ENCODE results near the gene INAFM2. TPM values are rescaled to one million over a fixed set of nuclear protein-coding genes. Genes with fewer than 3 reads are reported as not detected.

Gene INAFM2
- total and polyA plus RNA-seq, 2 of the 4 experiments (the other 2 are of a cell fraction), result 10.4 to 14.0 TPM

DNA sequence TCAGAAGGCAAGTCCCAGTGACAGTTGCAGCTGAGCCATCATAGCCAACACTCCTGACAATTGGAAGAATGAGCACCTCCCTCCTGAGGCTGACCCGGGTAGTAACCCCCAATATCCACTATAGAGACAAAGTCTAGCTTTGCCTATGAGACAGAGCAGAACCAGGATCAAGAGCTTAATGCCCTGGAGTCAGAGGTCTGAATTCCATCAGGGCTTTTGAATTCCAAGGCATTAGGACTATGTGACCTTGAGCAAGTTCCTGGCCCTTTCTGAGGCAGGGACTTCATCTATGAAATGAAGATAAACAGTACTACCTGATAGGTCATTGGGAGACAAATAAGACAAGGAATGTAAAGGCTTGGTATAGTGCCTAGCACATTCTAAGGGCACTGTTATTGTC lies 3.1 kb upstream of the INAFM2 start:
- Histone ChIP-seq H3K56ac (ENCODE audit: extremely low read depth, insufficient read depth, low read length) (no peak overlapping the region), H3K9me1 (ENCODE audit: insufficient read depth, low read length) (no peaks in the 10 kb centered on the region), H2BK15ac (ENCODE audit: low read depth, low read length) (no peak overlapping the region), H4K91ac (ENCODE audit: insufficient read depth, low read depth, low read length) (no peak overlapping the region), H2BK5ac (ENCODE audit: low read depth, low read length, poor library complexity, severe bottlenecking) (no peak overlapping the region), H2BK120ac (ENCODE audit: low read depth, low read length) (no peak overlapping the region), H3K18ac (ENCODE audit: low read depth, low read length) (no peak overlapping the region), H3K4me1 (ENCODE audit: control insufficient read depth, insufficient read depth, low read length) (peaks cover 7% of the 10 kb centered on the region; the same call in 1 of the 2 replicates), H3K79me1 (ENCODE audit: low read depth in 1 of 2, low read length in 2 of 2) (peaks cover 9% of the 10 kb centered on the region in 2 experiments), H3K4me3 (ENCODE audit: insufficient read depth, low read depth, low read length) (no peak overlapping the region), H3K4me2 (ENCODE audit: low read depth, low read length) (no peak overlapping the region), H3K23ac (ENCODE audit: low read depth, low read length) (peak overlapping the region; percentile 15; the same call in 1 of the 2 replicates), H3K27ac (ENCODE audit: insufficient read depth, low read length) (no peak overlapping the region), H4K20me1 (ENCODE audit: insufficient read depth, low read length) (0 out of 2 replicates have a peak, but pooled peaks cover 10% of the 10 kb centered on the region), H3K4ac (ENCODE audit: low read depth, low read length) (no peak overlapping the region), H2AK9ac (replicated peaks; ENCODE audit: low read depth, low read length, poor library complexity) (no peak overlapping the region), H3K27me3 (ENCODE audit: control insufficient read depth, insufficient read depth, low read length) (peaks cover 14% of the 10 kb centered on the region), H3K9me3 (ENCODE audit: control insufficient read depth, insufficient read depth, low read length) (no peaks in the 10 kb centered on the region), H3K36me3 (ENCODE audit: control insufficient read depth, insufficient read depth, low read length) (no peaks in the 10 kb centered on the region), H2AFZ (replicated peaks; ENCODE audit: low read length, poor library complexity) (no peak overlapping the region), H4K8ac (ENCODE audit: low read depth in 2 of 2, low read length in 2 of 2) (no peak overlapping the region), H3K9ac (ENCODE audit: low read depth, low read length) (no peak overlapping the region), H2AK5ac (ENCODE audit: low read depth, low read length) (no peak overlapping the region), H3K14ac (replicated peaks; ENCODE audit: low read depth, low read length) (no peak overlapping the region), H4K5ac (ENCODE audit: low read depth, low read length) (no peak overlapping the region), H2BK20ac (ENCODE audit: low read depth, low read length) (no peak overlapping the region)
- ATAC-seq (ENCODE audit: low read depth) (no peak), DNase-seq (no peak)
- TF ChIP-seq RCOR1 (IDR thresholded peaks at IDR 0.05; ENCODE audit: insufficient replicate concordance, low read length) (no peak), FOS (IDR thresholded peaks at IDR 0.05; ENCODE audit: low read depth, low read length) (no peak), MXI1 (IDR thresholded peaks at IDR 0.05; ENCODE audit: borderline replicate concordance, low read depth, low read length) (no peak)
- WGBS, 2 experiments (ENCODE audit: extremely low coverage in 2 of 2, insufficient read length in 1 of 2), result 100% methylated on average over 1 of the region's 1 CpG; no CpG with 5 or more reads in 1 of the 2 experiments
- in situ Hi-C loops (cut with MboI; ENCODE audit: low sequenced_read_pairs), result loop anchor here (5.0 kb wide), 1 partner anchor 102 kb away; no protein-coding TSS in a partner anchor
- POLR2A ChIA-PET (ENCODE audit: unreplicated experiment), result no interaction called here
- no TSS peak for BruUV-seq (replicated peaks)
- intact Hi-C loops (cut with micrococcal nuclease), result loop anchor here (5.0 kb wide), 1 partner anchor 87 kb away; the partner anchor contains the start of gene IVD
- CTCF ChIA-PET, result interaction anchor here (0.6 to 3.6 kb wide), 4 partner anchors 11 to 269 kb away, joined by 5 to 18 read pairs (median 10); no protein-coding TSS in a partner anchor
- dilution Hi-C loops (cut with HindIII; ENCODE audit: low sequenced_read_pairs, unreplicated experiment), result no loop called here
